IPS-18a (cell line): ENCODE data around the gene VMP1.
"Not testable (repeated sequence)": the region's sequence is repeated elsewhere in the genome, so short reads cannot be mapped to it uniquely, and the experiment has no call there.

Source experiments
- H3K27ac ChIP-seq: one replicate; pipeline ENCODE4 v1.5.1; 2013; ENCODE audit warnings: low read length
- H3K27me3 ChIP-seq: one replicate; pipeline ENCODE4 v1.6.1; 2013; ENCODE audit warnings: mild to moderate bottlenecking, low read length; ENCODE audit not compliant: control insufficient read depth, insufficient read depth
- H3K36me3 ChIP-seq: one replicate; pipeline ENCODE4 v1.6.1; 2013; ENCODE audit warnings: low read depth, low read length; ENCODE audit not compliant: control insufficient read depth
- H3K4me1 ChIP-seq: one replicate; pipeline ENCODE4 v1.6.1; 2013; ENCODE audit warnings: low read depth, low read length; ENCODE audit not compliant: control insufficient read depth
- H3K4me3 ChIP-seq: one replicate; pipeline ENCODE4 v1.5.1; 2013; ENCODE audit warnings: low read length
- H3K9ac ChIP-seq: one replicate; pipeline ENCODE4 v1.6.1; 2013; ENCODE audit warnings: mild to moderate bottlenecking, low read length, moderate library complexity
- H3K9me3 ChIP-seq: one replicate; pipeline ENCODE4 v1.6.1; 2013; ENCODE audit warnings: low read depth, low read length; ENCODE audit not compliant: control insufficient read depth

The VMP1 gene

DNA sequence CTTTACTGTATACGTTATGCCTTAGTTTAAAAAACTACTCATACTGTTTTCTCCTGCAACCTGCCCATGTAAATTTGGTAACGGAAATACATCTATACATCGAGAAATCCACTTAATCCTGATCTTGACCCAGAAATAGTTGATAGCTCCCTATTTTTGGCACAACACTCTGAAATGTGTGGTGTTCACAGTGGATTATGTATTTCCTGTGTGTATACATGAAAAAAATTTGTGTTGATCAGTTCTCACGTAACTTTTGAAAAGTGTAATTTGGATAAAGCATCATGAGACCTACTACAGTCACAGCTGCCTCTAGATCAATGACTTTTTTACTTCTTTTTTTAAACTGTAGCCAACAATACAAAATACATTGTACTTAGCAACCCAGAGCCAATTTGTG lies 90.7 kb downstream of the VMP1 start:
- Histone ChIP-seq H3K9me3 (no peaks in the 10 kb centered on the region), H3K27ac (no peak overlapping the region), H3K36me3 (no peaks in the 10 kb centered on the region), H3K27me3 (no peaks in the 10 kb centered on the region), H3K4me1 (no peaks in the 10 kb centered on the region), H3K9ac (no peak overlapping the region), H3K4me3 (no peak overlapping the region)

DNA sequence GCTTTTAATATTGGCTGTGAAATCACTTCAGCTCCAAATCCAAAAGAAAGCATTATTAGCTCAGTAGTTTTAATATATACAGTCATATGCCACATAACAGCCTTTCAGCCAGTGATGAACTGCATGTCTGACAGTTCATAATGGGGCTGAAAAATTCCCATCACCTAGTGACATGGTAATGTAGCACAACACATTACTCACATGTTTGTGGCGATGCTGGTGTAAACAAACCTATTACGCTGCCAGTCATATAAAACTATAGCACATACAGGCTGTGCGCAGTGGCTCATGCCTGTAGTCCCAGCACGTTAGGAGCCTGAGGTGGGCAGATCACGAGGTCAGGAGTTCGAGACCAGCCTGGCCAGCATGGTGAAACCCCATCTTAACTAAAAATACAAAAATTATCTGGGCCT lies 93.1 kb downstream of the VMP1 start:
- Histone ChIP-seq H3K4me3 (no peak overlapping the region), H3K36me3 (no peaks in the 10 kb centered on the region), H3K4me1 (no peaks in the 10 kb centered on the region), H3K27me3 (no peaks in the 10 kb centered on the region), H3K9ac (no peak overlapping the region), H3K9me3 (no peaks in the 10 kb centered on the region), H3K27ac (no peak overlapping the region)

DNA sequence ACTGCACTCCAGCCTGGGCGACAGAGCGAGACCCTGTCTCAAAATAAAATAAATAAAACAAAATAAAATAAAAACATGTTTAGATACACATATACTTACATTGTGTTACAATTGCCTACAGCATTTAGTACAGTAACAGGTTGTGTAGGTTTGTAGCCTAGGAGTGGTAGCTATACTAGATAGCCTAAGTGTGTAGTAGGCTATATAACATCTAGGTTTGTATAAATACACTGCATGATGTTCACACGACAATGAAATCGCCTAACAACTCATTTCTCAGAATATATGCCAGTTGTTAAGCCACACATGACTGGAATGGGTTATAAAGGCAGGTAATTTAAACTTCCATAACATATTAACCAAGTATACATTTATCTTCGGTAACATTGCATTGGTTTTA lies 94.7 kb downstream of the VMP1 start:
- Histone ChIP-seq H3K27ac (no peak overlapping the region), H3K36me3 (no peaks in the 10 kb centered on the region), H3K27me3 (no peaks in the 10 kb centered on the region), H3K4me1 (no peaks in the 10 kb centered on the region), H3K9me3 (no peaks in the 10 kb centered on the region), H3K9ac (no peak overlapping the region), H3K4me3 (no peak overlapping the region)

GRCh38 chr17:59804901-59805465 lies 97.5 kb downstream of the VMP1 start:
- Histone ChIP-seq H3K4me1 (no peaks in the 10 kb centered on the region), H3K36me3 (no peaks in the 10 kb centered on the region), H3K27me3 (no peaks in the 10 kb centered on the region), H3K9ac (no peak overlapping the region), H3K4me3 (no peak overlapping the region), H3K9me3 (no peaks in the 10 kb centered on the region), H3K27ac (no peak overlapping the region)

- not testable (repeated sequence) for H3K27ac ChIP-seq, H3K27me3 ChIP-seq, H3K9me3 ChIP-seq, H3K36me3 ChIP-seq, H3K4me3 ChIP-seq, H3K4me1 ChIP-seq, H3K9ac ChIP-seq
Observed at GRCh38 chr17:59806322-59806721, 98.9 kb downstream of the VMP1 start.

DNA sequence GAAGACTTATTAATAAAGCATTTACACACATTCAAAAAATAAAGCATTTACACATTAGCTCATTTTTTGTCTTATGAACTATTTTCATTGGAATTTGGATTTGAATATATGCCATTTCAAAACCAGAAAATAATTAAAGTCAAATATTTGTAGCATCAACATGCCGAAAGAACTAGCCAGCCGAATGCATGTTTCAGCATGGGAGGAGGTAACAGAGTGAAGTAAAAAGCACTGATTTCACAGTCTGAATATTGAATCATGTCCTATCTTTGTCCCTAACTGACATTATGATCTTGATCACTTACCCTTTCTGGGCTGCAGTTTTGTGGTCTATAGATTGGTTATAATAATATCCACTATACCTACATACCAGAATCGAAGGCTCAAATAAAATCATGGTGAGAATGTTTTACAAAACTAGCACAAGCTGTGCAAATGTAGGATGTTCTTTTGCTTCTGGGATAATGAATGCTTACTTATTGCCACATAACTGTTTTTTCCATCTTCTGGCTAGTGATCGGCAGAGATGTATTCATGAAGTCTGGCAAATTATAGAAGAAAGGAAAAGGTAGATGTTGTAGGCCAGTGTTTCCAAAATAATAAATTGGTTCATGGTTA lies 100.5 kb downstream of the VMP1 start:
- Histone ChIP-seq H3K9ac (no peak overlapping the region), H3K9me3 (no peaks in the 10 kb centered on the region), H3K27ac (no peak overlapping the region), H3K27me3 (no peaks in the 10 kb centered on the region), H3K4me1 (no peaks in the 10 kb centered on the region), H3K4me3 (no peak overlapping the region), H3K36me3 (no peaks in the 10 kb centered on the region)

- no peak overlapping the region for H3K9ac ChIP-seq
Observed at GRCh38 chr17:59810894-59811153, 103.4 kb downstream of the VMP1 start.

GRCh38 chr17:59811209-59811608 lies 103.8 kb downstream of the VMP1 start:
- Histone ChIP-seq H3K9me3 (no peaks in the 10 kb centered on the region), H3K27me3 (no peaks in the 10 kb centered on the region), H3K4me3 (no peak overlapping the region)

More at GRCh38 chr17:59810894-59811153, 103.4 kb downstream of the VMP1 start:
- no peak overlapping the region for H3K4me3 ChIP-seq
- H3K4me1 ChIP-seq = no peaks in the 10 kb centered on the region
- no peaks in the 10 kb centered on the region for H3K36me3 ChIP-seq
- H3K27me3 ChIP-seq = no peaks in the 10 kb centered on the region
- no peak overlapping the region for H3K27ac ChIP-seq
- no peaks in the 10 kb centered on the region for H3K9me3 ChIP-seq

GRCh38 chr17:59812139-59812538 lies 104.7 kb downstream of the VMP1 start:
- Histone ChIP-seq H3K27ac (no peak overlapping the region), H3K27me3 (no peaks in the 10 kb centered on the region), H3K9ac (no peak overlapping the region), H3K4me1 (no peaks in the 10 kb centered on the region), H3K4me3 (no peak overlapping the region), H3K9me3 (no peaks in the 10 kb centered on the region), H3K36me3 (no peaks in the 10 kb centered on the region)

More at GRCh38 chr17:59811209-59811608, 103.8 kb downstream of the VMP1 start:
- Histone ChIP-seq H3K4me1 (no peaks in the 10 kb centered on the region), H3K9ac (no peak overlapping the region), H3K27ac (no peak overlapping the region), H3K36me3 (no peaks in the 10 kb centered on the region)

DNA sequence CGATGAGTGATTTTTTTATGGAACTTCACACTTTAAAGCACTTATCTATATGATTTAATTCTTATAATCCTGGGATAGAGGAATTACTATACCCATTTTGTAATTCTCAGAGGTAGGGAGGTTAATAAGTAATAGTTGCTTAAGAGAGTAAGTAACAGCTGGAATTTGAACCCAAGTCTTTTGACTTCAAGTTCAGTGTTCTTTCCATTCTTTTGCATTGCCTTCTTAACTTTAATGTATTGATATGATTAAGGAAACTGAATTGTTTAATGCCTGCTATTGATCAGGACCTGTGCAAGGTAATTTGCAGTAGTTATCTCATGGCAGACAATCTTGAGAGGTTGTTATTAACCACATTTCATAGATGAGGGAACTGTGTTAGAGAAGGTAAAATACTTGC lies 106.8 kb downstream of the VMP1 start:
- Histone ChIP-seq H3K4me3 (no peak overlapping the region), H3K9me3 (no peaks in the 10 kb centered on the region), H3K9ac (no peak overlapping the region), H3K27ac (no peak overlapping the region), H3K27me3 (no peaks in the 10 kb centered on the region), H3K36me3 (no peaks in the 10 kb centered on the region), H3K4me1 (no peaks in the 10 kb centered on the region)

DNA sequence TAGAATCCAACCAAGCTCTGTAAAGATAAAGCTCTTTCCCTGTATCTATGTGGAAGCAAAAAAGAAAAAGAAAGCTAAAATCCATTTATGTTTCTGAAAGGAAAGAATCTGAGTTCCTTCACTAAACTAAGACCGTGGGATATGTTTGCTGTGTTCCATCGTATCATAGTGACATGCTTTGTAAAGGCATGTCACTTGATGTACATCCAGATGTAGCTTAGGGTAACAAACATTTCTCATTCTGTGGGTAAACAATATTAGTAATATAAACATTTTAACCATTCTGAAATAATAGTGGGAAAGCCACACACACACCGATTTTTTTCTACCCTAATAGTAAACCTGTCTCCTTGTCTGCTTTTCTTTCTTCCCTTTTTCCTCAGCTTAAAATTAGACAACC lies 107.2 kb downstream of the VMP1 start:
- no peaks in the 10 kb centered on the region for H3K9me3 ChIP-seq
- H3K36me3 ChIP-seq = no peaks in the 10 kb centered on the region
- H3K4me1 ChIP-seq = no peaks in the 10 kb centered on the region
- no peaks in the 10 kb centered on the region for H3K27me3 ChIP-seq
- no peak overlapping the region for H3K4me3 ChIP-seq
- H3K9ac ChIP-seq = no peak overlapping the region
- no peak overlapping the region for H3K27ac ChIP-seq

- Histone ChIP-seq H3K9me3 (no peaks in the 10 kb centered on the region), H3K27me3 (no peaks in the 10 kb centered on the region), H3K36me3 (no peaks in the 10 kb centered on the region), H3K4me3 (no peak overlapping the region), H3K27ac (no peak overlapping the region), H3K4me1 (no peaks in the 10 kb centered on the region), H3K9ac (no peak overlapping the region)
Observed at GRCh38 chr17:59815965-59816364, 108.5 kb downstream of the VMP1 start.
